ENCODE measurements around the gene SGSM2. TPM values are rescaled to one million over a fixed set of nuclear protein-coding genes. Genes with fewer than 3 reads are reported as not detected.

Gene SGSM2
- polyA plus RNA-seq, 3 donors, result 3.0 to 130 (median 3.5) TPM

GRCh38 chr17:2398655-2399571 lies 61.6 kb downstream of the SGSM2 start:
- WGBS (ENCODE audit: insufficient coverage), result 25% methylated on average over 25 of the region's 55 CpGs
- Histone ChIP-seq H3K27ac (ENCODE audit: low read depth in 1 of 2, low read length in 2 of 2) (peak overlapping the region; percentile 96 to 100), H3K79me2 (ENCODE audit: insufficient read depth, low read length) (peaks cover 60% of the 10 kb centered on the region), H2AFZ (ENCODE audit: insufficient read depth, low read depth, low read length, poor library complexity, severe bottlenecking) (no peak overlapping the region), H3K36me3 (replicated peaks in 1 of 2; ENCODE audit: control insufficient read depth in 1 of 2, insufficient read depth in 2 of 2, low read length in 2 of 2) (no peaks in the 10 kb centered on the region), H3K9ac (ENCODE audit: insufficient read depth, low read length, poor library complexity, severe bottlenecking) (peak overlapping the region; percentile 100), H3K27me3 (ENCODE audit: control insufficient read depth in 2 of 2, insufficient read depth in 2 of 2, low read length in 2 of 2) (no peaks in the 10 kb centered on the region), H3K4me3 (replicated peaks in 1 of 3; ENCODE audit: low read depth in 2 of 3, low read length in 3 of 3) (peak overlapping the region; percentile 31 to 98 (median 56)), H3K9me3 (replicated peaks in 1 of 2; ENCODE audit: control insufficient read depth in 1 of 2, insufficient read depth in 1 of 2, low read length in 2 of 2) (no peaks in the 10 kb centered on the region), H4K20me1 (ENCODE audit: insufficient read depth, low read length) (peaks cover 25% of the 10 kb centered on the region), H3K4me2 (replicated peaks; ENCODE audit: extremely low read depth, low read length, poor library complexity, severe bottlenecking) (peak overlapping the region; percentile 97), H3K4me1 (ENCODE audit: control insufficient read depth in 1 of 2, insufficient read depth in 2 of 2, low read length in 2 of 2) (peaks cover 67 to 73% of the 10 kb centered on the region in 2 donors)
- intact Hi-C loops (cut with micrococcal nuclease), result loop anchor here in 1 of 2 donors (10.0 kb wide), 1 partner anchor 754 kb away; the partner anchor contains the start of genes RILP and SCARF1
- Mint-ChIP-seq H3K9me3 (peaks cover 0 to 5% (median 0%) of the 10 kb centered on the region in 7 donors), H3K27me3 (ENCODE audit: low read depth in 3 of 3) (peaks cover 0 to 7% (median 0%) of the 10 kb centered on the region in 3 donors), H3K4me3 (peak overlapping the region; percentile 88 to 95), H3K4me1 (peaks cover 57% of the 10 kb centered on the region), H3K27ac (peak overlapping the region; percentile 98 to 100 (median 99)), H3K36me3 (peaks cover 20 to 23% of the 10 kb centered on the region in 2 donors)
- no peak for TF ChIP-seq CTCF (IDR thresholded peaks at IDR 0.05)
- DNase-seq, result peak; percentile 79 to 89 (median 81)

Data from CD14-positive monocyte (primary cell).